SHP77 (cell line): Measurements from ENCODE around the gene WNT9A.
"Not testable (repeated sequence)": the region's sequence is repeated elsewhere in the genome, so short reads cannot be mapped to it uniquely, and the experiment has no call there.

Experiments used
- DNase-seq, 2 experiments: peaks; one replicate each; lab custom pipeline; 2025; lab: John Stamatoyannopoulos, UW

The WNT9A gene

DNA sequence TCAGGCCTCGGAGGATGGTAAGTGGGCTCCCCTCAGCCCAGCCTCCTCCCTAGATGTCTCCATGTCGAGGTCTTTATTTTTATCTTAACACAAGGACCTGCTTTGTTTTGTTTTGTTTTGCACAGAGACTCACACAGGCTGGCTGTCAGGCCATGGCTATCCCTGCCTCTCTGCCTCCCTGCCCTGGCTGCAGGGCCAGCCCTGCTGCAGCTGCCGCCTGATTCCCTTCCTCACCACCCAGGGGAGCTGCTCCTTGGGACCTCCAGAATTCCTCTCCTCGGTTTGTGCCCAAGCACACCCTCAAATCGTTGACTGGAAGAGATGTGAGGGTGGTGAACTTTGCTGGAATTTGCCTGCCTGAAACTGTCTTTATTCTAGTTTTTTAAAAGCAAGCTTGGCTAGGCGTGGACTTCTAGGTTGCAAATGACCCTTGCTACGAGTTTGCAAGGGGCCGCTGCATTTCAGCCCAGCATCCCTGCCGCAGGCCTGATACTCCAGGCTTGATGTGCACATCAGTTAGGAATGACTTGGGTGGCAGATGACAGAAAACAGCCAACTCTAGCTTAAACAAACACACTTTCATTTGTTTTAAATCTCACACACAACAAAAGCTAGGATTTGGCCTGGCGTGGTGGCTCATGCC lies 37.1 kb downstream of the WNT9A start:
- no peak for DNase-seq

DNA sequence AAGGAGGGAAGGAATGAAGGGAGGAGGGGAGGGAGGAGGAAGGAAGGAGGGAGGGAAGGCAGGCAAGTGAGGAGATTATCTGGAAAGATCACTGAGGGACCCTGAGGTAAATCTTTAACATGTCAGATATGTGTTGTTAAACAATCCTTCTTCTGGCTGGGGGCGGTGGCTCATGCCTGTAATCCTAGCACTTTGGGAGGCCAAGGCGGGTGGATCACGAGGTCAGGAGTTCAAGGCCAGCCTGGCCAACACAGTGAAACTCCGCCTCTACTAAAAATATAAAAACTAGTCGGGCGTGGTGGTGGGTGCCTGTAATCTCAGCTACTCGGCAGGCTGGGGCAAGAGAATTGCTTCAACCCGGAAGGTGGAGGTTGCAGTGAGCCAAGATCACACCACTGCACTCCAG lies 37.8 kb downstream of the WNT9A start:
- DNase-seq, result not testable (repeated sequence)

DNA sequence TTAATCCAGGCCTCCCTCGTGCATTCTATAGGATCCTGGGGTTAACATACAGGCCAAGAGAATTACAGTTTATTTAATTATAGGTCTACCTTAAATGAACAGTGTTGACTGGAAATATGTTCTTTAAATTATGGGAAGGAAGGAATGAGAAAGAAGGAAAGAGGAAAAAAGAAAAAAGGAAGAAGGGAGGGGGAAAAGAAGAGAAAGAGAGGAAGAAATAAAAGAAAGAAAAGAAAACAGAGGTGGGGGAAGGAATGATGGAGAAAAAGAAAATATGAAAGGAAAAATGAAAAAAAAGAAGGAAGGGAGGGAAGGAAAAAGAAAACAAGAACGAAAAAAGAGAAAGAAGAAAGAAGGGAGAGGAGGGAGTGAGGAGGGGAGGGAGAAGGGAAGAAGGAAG lies 38.5 kb downstream of the WNT9A start:
- no peak for DNase-seq

DNA sequence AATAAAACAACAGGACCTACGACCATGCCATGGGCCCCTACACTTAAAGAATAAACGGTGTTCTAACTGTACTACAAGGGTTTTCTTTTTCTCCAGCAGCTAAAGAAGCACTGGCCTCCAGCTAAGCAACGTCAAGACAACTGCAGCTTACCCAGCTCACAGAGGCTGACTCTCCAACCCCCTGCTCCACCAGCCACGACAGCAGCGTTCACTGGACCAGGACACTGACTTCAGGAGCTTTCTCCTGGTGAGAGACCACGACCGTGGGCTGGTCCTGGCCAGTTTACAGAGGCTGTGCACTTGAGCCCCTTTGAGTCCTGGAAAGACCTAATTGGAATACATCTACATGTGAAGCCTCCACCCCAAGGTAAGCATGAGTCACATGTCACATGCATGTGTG lies 39.4 kb downstream of the WNT9A start:
- DNase-seq, result no peak

DNA sequence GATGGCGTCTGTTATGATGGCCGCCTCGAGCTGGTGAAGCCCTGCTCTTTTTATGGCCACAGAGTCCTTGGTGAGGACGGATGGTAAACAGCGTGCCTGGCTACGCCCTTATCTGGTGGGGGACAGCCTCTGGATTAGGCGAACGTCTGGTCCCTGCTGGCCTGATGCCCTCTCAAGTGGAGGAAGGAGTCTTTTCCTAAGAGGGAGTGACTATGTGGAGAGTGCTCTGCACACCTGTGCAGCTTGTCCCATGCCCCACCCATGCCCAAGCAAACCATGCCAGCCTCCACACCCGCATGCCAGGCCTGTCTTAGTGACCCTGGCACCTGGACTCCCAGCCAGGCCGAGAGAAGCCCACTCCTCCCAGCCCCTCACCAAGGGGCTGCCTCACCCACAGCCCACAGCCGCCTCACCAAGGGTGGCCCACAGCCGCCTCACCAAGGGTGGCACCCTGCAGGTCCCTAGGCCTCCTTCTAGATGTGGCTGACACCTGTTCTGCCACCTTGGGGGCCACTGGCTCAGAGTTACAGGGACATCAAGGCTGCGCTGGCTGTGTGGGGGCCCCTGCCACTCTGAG lies 40.2 kb downstream of the WNT9A start:
- DNase-seq, result no peak

DNA sequence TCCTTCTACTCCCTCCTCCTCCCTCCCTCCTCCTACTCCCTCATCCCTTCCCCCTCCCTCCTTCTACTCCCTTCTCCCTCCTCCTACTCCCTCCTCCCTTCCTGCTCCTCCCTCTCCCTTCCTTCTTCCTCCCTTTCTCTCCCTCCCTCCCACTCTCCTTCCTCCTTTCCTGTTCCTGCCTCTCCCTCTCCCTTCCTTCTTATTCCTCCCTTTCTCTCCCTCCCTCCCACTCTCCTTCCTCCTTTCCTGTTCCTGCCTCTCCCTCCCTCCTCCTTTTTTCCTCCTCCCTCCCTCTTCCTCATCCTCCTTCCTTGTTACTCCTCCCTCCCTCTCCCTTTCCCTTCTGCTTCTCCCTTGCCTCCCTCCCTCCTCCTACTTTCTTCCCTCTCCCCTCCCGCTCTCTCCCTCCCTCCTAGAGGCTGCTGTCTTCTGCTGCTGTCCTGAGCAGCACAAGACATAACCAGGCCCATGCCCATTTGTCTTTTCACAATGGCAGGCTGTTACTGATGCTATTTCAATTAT lies 41.1 kb downstream of the WNT9A start:
- no peak for DNase-seq

DNA sequence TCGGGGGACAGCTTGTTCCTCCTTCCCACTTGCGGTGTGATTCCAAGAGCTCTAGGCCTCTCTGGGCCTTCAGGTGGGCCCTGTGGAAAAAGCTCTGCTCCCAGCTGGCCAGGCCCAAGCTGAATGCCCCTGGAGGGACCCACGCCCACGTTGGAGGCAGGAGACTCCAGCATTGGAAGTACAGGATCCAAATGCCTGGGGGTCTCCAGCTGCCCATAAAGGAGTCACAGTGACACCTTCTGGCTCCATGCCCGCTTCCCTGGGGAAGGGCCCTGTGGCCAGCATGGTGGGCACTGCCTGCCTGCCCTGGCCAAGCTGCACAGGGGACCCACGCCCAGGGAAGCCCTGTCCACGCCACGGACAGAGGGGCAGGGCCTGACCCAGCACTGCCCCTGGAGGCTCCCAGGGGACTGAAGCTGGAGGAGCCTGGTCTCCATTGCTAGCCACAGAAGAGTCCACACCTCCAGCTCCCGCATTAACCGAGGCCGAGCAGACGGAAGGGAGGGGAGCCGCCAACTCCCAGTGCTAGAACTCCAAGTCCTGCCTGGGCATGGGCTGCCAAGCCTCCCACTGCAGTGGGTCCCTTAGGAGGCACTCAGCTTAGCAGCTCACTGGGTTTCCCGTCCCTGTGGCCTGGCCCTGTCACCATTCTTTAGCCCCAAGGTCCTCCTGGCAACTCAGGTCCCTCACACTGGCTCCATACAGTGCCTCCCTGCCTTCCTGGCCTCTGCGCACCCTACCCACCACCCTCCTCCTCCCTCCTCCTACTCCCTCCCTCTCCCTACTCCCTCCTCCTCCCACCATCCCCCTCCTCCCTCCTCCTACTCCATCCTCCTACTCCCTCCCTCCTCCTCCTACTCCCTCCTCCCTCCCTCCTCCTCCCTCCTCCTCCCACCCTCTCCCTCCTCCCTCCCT lies 41.9 kb downstream of the WNT9A start:
- DNase-seq, result no peak

DNA sequence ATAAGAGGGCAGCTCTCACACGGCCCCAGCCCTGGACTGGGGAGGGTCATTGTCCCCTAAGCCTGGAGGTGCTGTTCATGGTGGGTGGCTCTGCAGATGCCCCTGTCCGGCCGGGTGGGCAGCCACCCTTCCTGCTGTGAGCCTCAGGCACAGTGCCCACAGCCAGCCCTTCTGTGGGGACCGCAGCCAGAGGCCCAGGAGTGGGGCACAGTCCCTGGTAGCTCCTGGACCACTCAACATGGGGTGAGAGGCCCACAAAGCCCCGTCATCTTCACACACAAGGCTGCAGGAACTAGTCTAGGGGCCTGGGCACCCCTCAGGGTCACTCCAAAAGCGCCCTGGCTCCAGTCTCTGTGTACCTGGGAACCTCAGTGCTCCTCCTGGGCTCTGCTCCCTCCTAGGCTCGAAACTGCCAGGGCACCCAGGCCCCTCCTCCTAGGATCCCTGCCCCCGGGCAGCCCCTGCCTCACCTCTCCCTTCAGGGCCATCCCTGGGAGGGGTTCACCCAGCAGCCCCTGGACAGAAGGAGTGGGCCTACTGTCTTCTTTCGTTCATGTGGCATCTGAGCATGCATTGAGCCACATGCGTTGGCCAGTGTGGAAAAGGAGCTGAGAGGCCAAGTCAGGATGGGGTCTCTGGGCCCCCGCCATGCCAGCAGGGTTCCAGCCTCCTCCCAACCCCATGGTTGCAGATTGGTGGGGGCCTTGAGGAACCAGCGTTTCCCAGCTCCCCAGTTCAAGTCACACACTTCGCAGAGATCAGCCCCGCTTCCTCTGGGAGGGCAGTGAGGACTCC lies 43.0 kb downstream of the WNT9A start:
- no peak for DNase-seq

DNA sequence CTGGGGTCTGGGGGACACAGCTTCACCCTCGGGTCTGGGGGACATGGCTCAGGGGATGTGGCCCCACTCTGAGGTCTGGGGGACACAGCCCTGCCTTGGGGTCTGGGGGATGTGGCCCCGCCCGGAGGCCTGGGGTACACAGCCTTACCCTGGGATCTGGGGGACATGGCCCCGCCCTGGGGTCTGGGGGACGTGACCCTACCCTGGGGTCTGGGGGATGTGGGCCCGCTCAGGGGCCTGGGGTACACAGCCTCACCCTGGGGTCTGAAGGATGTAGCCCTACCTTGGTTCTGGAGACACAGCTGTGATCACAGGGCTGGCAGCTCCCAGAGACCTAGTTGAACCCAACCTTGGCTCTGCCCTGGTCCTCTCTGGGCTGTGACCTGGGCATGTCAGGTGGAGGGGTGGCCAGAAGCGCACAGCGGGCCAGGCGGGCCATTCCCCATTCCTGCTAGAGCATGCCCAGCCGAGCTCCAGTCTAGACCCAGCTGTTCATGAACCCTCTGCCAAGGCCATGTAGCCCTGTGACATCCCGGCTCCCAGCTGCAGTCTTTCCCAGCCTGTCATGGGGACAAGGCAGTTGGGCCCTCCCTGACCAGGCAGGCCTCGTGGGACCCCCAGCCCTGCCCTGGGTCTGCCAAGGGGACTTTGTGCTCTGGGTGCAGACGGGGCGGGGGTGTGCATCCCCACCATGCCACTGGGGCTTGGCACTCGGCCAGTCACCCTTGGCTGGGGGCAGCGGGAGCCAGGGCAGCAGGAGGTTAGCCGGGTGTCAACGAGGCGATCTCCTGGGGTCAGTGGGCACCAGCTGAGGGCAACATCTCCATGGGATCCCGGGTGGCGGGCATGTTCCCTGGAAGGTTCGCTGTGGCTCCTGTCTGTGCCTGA lies 43.9 kb downstream of the WNT9A start:
- no peak for DNase-seq

DNA sequence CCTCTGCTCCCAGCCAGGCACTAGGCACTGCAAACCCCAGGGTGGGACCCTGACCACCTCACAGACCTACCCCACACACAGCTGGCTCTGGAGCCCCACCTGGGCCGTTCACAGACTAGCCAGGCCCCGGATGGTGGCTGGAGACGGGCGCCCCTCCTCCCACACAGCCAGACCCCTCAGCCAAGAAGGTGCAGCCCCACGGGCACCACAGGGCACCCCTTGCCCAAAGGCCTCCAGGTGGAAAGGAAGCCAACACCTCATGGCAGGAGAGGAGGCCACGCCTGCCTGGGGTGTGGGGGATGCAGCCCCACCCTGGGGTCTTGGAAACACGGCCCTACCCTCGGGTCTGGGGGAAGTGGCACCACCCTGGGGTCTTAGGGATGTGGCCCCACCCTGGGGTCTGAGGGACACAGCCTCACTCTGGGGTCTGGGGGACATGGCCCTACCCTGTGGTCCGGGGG lies 44.6 kb downstream of the WNT9A start:
- DNase-seq, result no peak

DNA sequence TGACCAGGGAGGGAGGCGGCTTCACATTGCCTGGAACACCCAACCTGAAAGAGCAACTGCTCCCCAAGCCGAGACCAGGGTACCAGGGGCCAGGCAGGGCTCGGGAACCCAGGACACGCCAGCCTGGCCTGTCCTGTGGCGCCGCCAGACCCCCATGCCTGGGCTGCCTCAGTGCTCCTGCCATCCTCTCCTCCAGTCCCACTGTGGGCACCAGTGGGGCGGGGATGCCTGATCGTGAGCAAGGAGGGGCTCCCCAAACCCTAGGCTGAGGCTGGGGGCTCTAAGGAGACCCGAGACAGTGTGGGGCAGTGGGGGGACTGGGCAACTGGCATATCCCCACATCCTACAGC lies 45.1 kb downstream of the WNT9A start:
- DNase-seq, result no peak

DNA sequence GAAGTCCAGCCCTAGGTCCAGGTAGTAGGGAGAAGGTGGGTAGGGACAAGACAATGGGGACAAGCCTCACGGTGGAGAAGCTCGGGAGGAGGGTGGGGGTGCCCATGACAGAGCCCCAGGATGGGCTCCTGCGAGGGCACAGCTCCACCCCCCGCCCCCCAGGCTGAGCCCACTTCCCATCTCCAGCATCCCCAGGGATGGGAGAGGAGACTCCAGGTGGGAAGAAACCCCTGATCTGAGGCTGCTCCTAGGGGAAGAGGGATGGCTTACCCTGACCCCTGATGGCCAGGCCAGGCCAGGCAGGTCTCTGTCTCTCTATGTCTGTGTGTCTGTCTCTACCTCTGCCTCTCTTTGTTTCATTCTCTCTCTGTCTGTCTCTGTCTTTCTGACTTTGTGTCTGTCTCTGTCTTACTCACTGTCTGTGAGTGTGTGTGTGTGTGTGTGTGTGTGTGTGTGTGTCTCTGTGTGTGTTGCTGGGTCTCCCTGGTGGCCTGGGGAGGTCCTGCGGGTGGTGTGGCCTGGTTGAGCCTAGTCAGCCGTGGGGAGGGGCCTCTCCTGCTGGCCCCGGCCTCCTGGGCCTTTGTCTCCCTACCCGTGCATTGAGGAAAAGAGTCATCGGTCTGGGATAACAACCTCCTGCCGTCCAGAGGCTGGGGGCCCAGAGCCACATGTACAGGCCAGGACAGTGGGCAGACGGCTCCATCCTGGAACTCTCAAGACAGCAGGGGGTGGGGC lies 45.7 kb downstream of the WNT9A start:
- no peak for DNase-seq

DNA sequence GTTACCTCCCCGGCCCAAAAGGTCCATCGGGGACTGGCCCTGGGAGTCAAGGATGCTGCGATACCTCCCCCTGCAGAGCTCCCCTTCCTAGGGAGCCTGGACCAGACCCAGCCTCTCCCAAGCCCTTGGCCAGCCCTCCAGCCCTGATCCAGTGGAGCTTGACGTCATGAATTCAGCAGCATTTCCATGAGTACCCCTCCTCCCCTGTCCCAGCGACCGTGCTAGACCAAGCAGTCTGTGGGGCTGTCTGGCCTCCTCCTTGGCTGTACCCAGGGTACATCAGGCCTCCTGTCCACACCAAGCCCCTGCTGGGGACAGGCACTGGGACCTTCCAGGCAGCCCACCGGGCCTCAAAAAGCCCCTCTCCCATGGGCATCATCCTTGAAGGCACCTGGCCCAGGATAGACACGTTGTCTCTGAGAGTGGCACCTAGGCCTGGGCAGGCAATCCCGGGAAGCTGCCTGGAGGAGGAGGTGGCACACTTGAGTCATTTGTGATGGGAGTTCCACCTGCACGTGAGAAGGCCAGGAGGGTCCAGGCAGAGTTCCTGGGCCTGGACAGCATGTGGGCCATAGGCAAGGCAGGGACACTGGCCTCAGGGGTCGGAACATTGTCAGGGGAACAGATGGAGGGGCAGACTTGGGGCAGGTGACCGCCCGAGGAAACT lies 46.4 kb downstream of the WNT9A start:
- no peak for DNase-seq

DNA sequence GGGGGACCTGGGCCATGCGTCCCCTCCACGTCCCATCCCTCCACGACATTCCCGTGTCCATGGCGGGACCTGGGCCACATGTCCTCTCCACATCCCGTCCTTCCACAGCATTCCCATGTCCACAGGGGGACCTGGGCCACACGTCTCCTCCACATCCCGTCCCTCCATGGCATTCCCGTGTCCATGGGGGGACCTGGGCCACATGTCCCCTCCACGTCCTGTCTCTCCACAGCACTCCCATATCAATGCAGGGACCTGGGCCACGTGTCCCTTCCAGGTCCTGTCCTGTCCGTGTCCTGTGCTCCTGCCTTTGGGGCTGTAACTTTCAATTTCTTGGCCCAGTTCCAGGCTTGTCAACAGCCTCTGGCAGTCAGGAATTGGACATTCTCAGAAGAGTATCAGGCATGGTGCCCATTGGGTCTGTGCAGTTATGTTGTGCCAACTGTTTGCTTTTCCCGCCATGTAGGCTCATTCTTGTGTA lies 47.1 kb downstream of the WNT9A start:
- DNase-seq, result no peak

DNA sequence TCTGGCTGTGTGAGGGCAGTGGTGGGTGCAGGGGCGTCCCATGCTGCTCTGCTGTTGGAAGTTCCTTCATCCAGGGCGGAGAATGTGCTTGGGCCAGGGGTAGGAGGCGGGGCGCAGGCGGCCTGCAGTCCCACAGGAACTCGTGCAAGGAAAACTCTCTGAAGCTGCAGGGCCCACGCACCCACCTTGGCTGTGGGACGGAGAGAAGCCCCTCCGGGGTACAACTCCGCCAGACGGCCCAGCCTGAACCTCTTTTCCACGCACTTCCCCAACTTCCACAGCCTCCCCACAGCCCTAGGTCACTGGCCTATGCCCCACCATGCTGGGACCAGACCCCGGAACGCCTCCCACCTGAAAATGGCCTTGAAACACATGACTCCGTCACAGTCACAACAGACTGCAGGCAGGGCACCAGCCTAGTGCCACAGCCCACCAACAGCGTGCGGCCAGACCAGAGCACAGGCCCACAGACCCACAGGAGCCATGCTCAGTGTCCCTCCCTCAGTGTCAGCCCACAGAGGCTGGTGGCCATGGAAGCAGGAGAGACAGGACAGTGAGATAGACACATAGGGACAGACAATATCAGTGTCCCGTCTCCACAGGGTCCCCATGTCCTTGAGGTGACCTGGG lies 47.8 kb downstream of the WNT9A start:
- DNase-seq, result no peak

DNA sequence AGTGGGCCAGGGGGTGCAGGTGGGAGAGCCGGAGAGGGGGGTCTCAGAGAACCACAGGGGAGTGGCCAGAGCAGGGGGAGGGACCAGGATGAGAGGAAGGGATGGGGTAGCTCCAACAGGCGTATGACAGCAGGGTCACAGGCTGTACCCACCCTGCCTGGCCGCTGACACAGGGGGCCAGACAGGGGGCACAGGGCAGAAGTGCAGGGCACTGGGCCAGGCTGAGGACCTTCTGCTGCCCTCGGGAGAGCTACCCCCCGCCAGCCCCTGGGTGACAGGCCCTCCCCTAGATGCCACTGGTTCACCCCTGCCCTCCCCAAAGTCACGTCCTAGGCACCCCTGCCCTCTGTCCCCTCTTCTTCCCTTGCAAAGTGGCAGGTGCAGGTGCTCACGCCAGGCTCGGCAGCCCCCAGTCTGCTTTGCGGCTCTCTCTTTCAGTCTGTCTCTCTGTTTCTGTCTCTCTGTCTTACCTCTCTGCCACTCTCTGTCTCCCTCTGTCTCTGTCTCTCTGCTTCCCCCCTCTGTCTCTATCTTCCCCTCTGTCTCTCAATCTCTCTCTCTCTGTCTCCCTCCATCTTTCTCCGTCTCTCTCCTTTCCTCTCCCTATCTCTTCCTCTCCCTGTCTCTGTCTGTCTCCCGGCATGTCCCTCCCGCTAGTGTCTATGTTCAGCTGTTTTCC lies 48.5 kb downstream of the WNT9A start:
- DNase-seq, result no peak

DNA sequence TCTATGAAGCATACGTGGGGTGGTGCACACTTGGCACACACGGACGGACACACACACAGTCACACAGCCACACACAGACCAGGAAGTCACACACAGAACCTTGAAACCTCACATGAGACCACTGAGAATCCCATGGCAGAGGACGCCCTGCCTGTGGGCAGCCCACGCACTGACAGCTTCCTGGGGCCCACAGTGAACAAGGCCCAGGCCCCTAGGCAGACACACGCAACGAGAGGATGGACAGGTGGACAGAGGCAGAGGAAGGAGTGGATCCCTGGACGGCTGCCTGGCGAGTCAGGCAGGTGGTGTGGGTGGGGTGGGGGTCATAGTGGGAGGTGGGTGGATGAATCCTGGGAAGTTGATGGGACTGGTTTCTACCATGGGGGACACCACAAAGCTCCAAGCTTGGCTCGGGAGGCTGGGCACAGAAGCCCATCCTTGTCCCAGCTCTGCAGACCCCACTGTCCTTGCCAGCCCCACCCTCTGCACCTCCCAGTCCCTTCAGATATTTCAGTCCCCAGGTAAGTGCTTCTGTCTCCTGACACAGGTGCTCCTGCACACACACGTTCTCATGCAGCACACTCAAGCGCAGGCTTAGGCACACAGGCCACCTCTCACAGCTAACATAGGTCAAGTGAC lies 49.1 kb downstream of the WNT9A start:
- no peak for DNase-seq
